ENCODE measurements around the gene ACAP1. TPM values are rescaled to one million over a fixed set of nuclear protein-coding genes. Genes with fewer than 3 reads are reported as not detected.
A peak's percentile ranks its signal among the peaks of the same experiment; 100 is the strongest.

The ACAP1 gene
- polyA plus RNA-seq, 1 donor (not counting 4 experiments of a cell fraction or from before 2014, with no cell fraction given): 1.7 TPM

- no peaks in the 10 kb centered on the region for H3K36me3 ChIP-seq (ENCODE audit: control insufficient read depth in 2 of 2, extremely low read depth in 1 of 2, insufficient read depth in 2 of 2, low read length in 2 of 2)
- DNase-seq (ENCODE audit: low read depth, low spot score) (no peak), FAIRE-seq (no peak)
- dilution Hi-C loops (cut with MboI; ENCODE audit: extremely low pct_ligation_motif_present, low sequenced_read_pairs): no loop called here
- no peaks in the 10 kb centered on the region for H3K9me1 ChIP-seq (ENCODE audit: control insufficient read depth, extremely low read depth, insufficient read depth, low read length)
- no peak overlapping the region for H3K4me2 ChIP-seq (ENCODE audit: control insufficient read depth, extremely low read depth, insufficient read depth, low read depth, low read length)
- H3K79me2 ChIP-seq (ENCODE audit: control insufficient read depth, insufficient read depth, low read length): no peaks in the 10 kb centered on the region
- H3K9me3 ChIP-seq (ENCODE audit: control insufficient read depth, low read depth, low read length): no peaks in the 10 kb centered on the region
- no peaks in the 10 kb centered on the region for H4K20me1 ChIP-seq (ENCODE audit: control insufficient read depth, extremely low read depth, insufficient read depth, low read length)
- H3K27ac ChIP-seq (ENCODE audit: control insufficient read depth, insufficient read depth, low read length): no peak overlapping the region
- TF ChIP-seq EZH2 (IDR thresholded peaks at IDR 0.05; ENCODE audit: low read length) (no peak), CTCF (optimal IDR thresholded peaks at IDR 0.05 in 1 of 3, IDR thresholded peaks at IDR 0.05 in 1 of 3, conservative IDR thresholded peaks at IDR 0.05 in 1 of 3; ENCODE audit: extremely low read depth in 1 of 3, insufficient read depth in 2 of 3, low read length in 3 of 3) (no peak)
- no peak overlapping the region for H2AFZ ChIP-seq (ENCODE audit: control insufficient read depth, low read length)
- no peak overlapping the region for H3K4me3 ChIP-seq (ENCODE audit: control insufficient read depth in 2 of 3, extremely low read depth in 1 of 3, insufficient read depth in 2 of 3, low read depth in 1 of 3, low read length in 3 of 3)
- no peaks in the 10 kb centered on the region for H3K4me1 ChIP-seq (ENCODE audit: control insufficient read depth, extremely low read depth, insufficient read depth, low read length)
- H3K9ac ChIP-seq (ENCODE audit: control insufficient read depth, extremely low read depth, insufficient read depth, low read length): no peak overlapping the region
- peaks cover 18% of the 10 kb centered on the region for H3K27me3 ChIP-seq (ENCODE audit: control insufficient read depth, extremely low read depth, insufficient read depth, low read length)
Measured at GRCh38 chr17:7343250-7343649, 6.9 kb downstream of the ACAP1 start.

- Histone ChIP-seq H2AFZ (ENCODE audit: control insufficient read depth, low read length) (no peak overlapping the region), H3K4me1 (ENCODE audit: control insufficient read depth, extremely low read depth, insufficient read depth, low read length) (peaks cover 4% of the 10 kb centered on the region), H3K36me3 (ENCODE audit: control insufficient read depth in 2 of 2, extremely low read depth in 1 of 2, insufficient read depth in 2 of 2, low read length in 2 of 2) (no peaks in the 10 kb centered on the region), H3K4me2 (ENCODE audit: control insufficient read depth, extremely low read depth, insufficient read depth, low read depth, low read length) (no peak overlapping the region), H3K9ac (ENCODE audit: control insufficient read depth, extremely low read depth, insufficient read depth, low read length) (no peak overlapping the region), H3K9me1 (ENCODE audit: control insufficient read depth, extremely low read depth, insufficient read depth, low read length) (no peaks in the 10 kb centered on the region), H3K4me3 (ENCODE audit: control insufficient read depth in 2 of 3, extremely low read depth in 1 of 3, insufficient read depth in 2 of 3, low read depth in 1 of 3, low read length in 3 of 3) (no peak overlapping the region), H4K20me1 (ENCODE audit: control insufficient read depth, extremely low read depth, insufficient read depth, low read length) (no peaks in the 10 kb centered on the region), H3K79me2 (ENCODE audit: control insufficient read depth, insufficient read depth, low read length) (peaks cover 4% of the 10 kb centered on the region), H3K27ac (ENCODE audit: control insufficient read depth, insufficient read depth, low read length) (no peak overlapping the region), H3K9me3 (ENCODE audit: control insufficient read depth, low read depth, low read length) (no peaks in the 10 kb centered on the region), H3K27me3 (ENCODE audit: control insufficient read depth, extremely low read depth, insufficient read depth, low read length) (peaks cover 12% of the 10 kb centered on the region)
- dilution Hi-C loops (cut with MboI; ENCODE audit: extremely low pct_ligation_motif_present, low sequenced_read_pairs): no loop called here
- no peak for TF ChIP-seq EZH2 (IDR thresholded peaks at IDR 0.05; ENCODE audit: low read length)
- TF ChIP-seq CTCF (optimal IDR thresholded peaks at IDR 0.05 in 1 of 3, IDR thresholded peaks at IDR 0.05 in 1 of 3, conservative IDR thresholded peaks at IDR 0.05 in 1 of 3; ENCODE audit: extremely low read depth in 1 of 3, insufficient read depth in 2 of 3, low read length in 3 of 3): peak in 1 of 3 experiments; percentile 25
- FAIRE-seq (no peak), DNase-seq (ENCODE audit: low read depth, low spot score) (no peak)
Measured at GRCh38 chr17:7346761-7347614, 10.7 kb downstream of the ACAP1 start.
